Neuronal stem cell (in vitro differentiated cells): ENCODE measurements around the gene DHX34.

ENCODE experiments used
- DNase-seq: peaks from one replicate; pipeline ENCODE4 v3.0.0-alpha.2; 2013; ENCODE audit warnings: low spot score
- H2AFZ ChIP-seq: one replicate; pipeline ENCODE4 v1.6.1; 2013; ENCODE audit warnings: mild to moderate bottlenecking, low read length, inconsistent platforms
- H2AK5ac ChIP-seq: 2 replicates; pipeline ENCODE4 v1.6.1; 2013; ENCODE audit warnings: low read depth, mild to moderate bottlenecking, inconsistent platforms, low read length, moderate library complexity, mixed read lengths
- H2BK120ac ChIP-seq: 2 replicates; pipeline ENCODE4 v1.6.1; 2013; ENCODE audit warnings: low read depth, mild to moderate bottlenecking, inconsistent platforms, low read length, moderate library complexity, mixed read lengths
- H2BK12ac ChIP-seq: one replicate; pipeline ENCODE4 v1.6.1; 2013; ENCODE audit warnings: low read length, inconsistent platforms
- H2BK15ac ChIP-seq: 2 replicates; pipeline ENCODE4 v1.6.1; 2013; ENCODE audit warnings: mild to moderate bottlenecking, low read length, inconsistent platforms, mixed read lengths
- H2BK5ac ChIP-seq: one replicate; pipeline ENCODE4 v1.6.1; 2013; ENCODE audit warnings: inconsistent platforms, mild to moderate bottlenecking, low read length, moderate library complexity
- H3K14ac ChIP-seq: one replicate; pipeline ENCODE4 v1.6.1; 2013; ENCODE audit warnings: low read length, inconsistent platforms
- H3K18ac ChIP-seq: 2 replicates; pipeline ENCODE4 v1.6.1; 2013; ENCODE audit warnings: low read length, inconsistent platforms
- H3K23ac ChIP-seq: 2 replicates; pipeline ENCODE4 v1.6.1; 2013; ENCODE audit warnings: low read depth, mild to moderate bottlenecking, mixed read lengths, low read length, inconsistent platforms; ENCODE audit not compliant: poor library complexity
- H3K27ac ChIP-seq: replicated peaks from 3 replicates; pipeline ENCODE4 v1.5.1; 2013; ENCODE audit warnings: low read length, inconsistent platforms
- H3K27me3 ChIP-seq, 3 experiments: 2 replicates each; pipeline ENCODE4 v1.6.1; 2013; ENCODE audit warnings: low read length in 3 of 3, mild to moderate bottlenecking in 2 of 3, inconsistent platforms in 1 of 3, low read depth in 1 of 3, mixed read lengths in 1 of 3, moderate library complexity in 1 of 3; ENCODE audit not compliant: control insufficient read depth in 3 of 3, insufficient read depth in 3 of 3
- H3K36me3 ChIP-seq, 2 donors: replicated peaks in 1 of 2; 2 replicates each; pipeline ENCODE4 v1.6.1; 2013; ENCODE audit warnings: low read length in 2 of 2; ENCODE audit not compliant: control insufficient read depth in 2 of 2, insufficient read depth in 2 of 2
- H3K4ac ChIP-seq: 2 replicates; pipeline ENCODE4 v1.6.1; 2013; ENCODE audit warnings: inconsistent platforms, mild to moderate bottlenecking, low read length, moderate library complexity
- H3K4me1 ChIP-seq, 2 donors: 1 replicate in 1 of 2; 2 replicates in 1 of 2; pipeline ENCODE4 v1.6.1; 2013; ENCODE audit warnings: low read length in 2 of 2, low read depth in 1 of 2; ENCODE audit not compliant: control insufficient read depth in 2 of 2, insufficient read depth in 1 of 2
- H3K4me2 ChIP-seq: one replicate; pipeline ENCODE4 v1.6.1; 2013; ENCODE audit warnings: mild to moderate bottlenecking, low read length, inconsistent platforms; ENCODE audit not compliant: insufficient read depth, poor library complexity, severe bottlenecking
- H3K4me3 ChIP-seq, 2 donors: 2 replicates each; pipeline ENCODE4 v1.5.1; 2013; ENCODE audit warnings: low read length in 2 of 2, mild to moderate bottlenecking in 2 of 2, inconsistent platforms in 1 of 2, moderate library complexity in 1 of 2
- H3K79me1 ChIP-seq: one replicate; pipeline ENCODE4 v1.6.1; 2013; ENCODE audit warnings: low read depth, mild to moderate bottlenecking, inconsistent platforms, low read length, moderate library complexity
- H3K9ac ChIP-seq: one replicate; pipeline ENCODE4 v1.6.1; 2013; ENCODE audit warnings: mild to moderate bottlenecking, low read depth, low read length, inconsistent platforms; ENCODE audit not compliant: poor library complexity
- H3K9me3 ChIP-seq, 2 donors: replicated peaks in 1 of 2; 2 replicates each; pipeline versions ENCODE3 to v1.6.1; 2013; ENCODE audit warnings: low read length in 2 of 2, mild to moderate bottlenecking in 2 of 2, inconsistent platforms in 1 of 2, low read depth in 1 of 2, mixed read lengths in 1 of 2, moderate library complexity in 1 of 2; ENCODE audit not compliant: control insufficient read depth in 2 of 2, insufficient read depth in 1 of 2
- H4K8ac ChIP-seq: one replicate; pipeline ENCODE4 v1.6.1; 2013; ENCODE audit warnings: low read depth, mild to moderate bottlenecking, inconsistent platforms, low read length, moderate library complexity
- H4K91ac ChIP-seq: one replicate; pipeline ENCODE4 v1.6.1; 2013; ENCODE audit warnings: low read length, low read depth, mild to moderate bottlenecking, inconsistent platforms; ENCODE audit not compliant: poor library complexity
- WGBS, 2 donors: extraction: QIAGEN DNeasy Blood & Tissue Kit; methylation state at CpG; one replicate each; pipeline ENCODE4 v1.1.7; 2013; ENCODE audit warnings: missing lambda C conversion rate in 2 of 2, mixed read lengths in 1 of 2; ENCODE audit not compliant: insufficient read length in 2 of 2, insufficient replicate concordance in 1 of 2; ENCODE audit errors: extremely low coverage in 2 of 2; 5-methylcytosine and 5-hydroxymethylcytosine counted together

Gene DHX34

DNA sequence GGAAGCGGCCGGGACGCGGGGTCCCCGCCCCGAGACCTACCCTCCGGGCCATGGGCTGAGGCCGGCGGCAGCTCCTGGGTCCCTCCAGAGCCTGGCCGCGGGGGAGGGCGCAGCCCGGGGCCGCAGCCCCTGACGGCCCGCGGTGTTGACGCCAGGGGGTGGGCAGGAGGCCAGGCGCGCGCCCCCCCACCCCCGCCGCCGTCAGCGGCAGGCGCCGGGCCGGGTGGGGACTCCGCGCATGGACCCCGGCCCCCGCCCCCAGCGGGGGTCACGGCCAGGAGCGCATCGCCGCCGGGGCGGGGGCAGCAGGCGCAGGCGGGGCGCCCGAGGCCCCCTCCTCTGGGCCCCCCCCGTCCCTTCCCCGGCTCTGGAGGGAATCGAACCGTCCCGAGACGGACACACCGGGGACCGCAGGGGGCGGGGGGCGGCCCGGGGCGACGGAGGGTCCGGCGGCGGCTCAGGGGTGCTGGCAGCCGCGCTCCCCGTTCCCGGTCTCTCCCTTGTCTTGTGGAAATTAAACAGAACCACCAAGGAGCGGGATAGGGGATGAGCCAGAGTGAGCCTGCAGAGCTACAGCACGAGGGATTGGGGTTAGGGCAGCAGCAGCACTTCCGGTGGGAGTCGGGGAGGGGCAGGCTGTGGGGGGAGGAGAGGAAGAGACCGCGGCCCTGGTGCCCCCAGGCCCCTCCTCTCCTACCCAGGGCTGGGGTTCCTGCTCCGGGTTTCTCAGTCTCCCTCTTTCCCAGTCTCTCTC, 70.1 kb downstream of the DHX34 start, which contains the start of gene MEIS3:
TSS of gene MEIS3 (minus strand) at position 498 of the 754 bp plus-strand sequence. CDS start at position 52, 446 bp downstream.
- Histone ChIP-seq H3K36me3 (peaks cover 4 to 24% of the 10 kb centered on the region in 2 donors), H4K91ac (peak within 1 kb of the TSS; percentile 69), H3K23ac (peak within 1 kb of the TSS; percentile 16), H3K9me3 (peaks cover 0 to 2% of the 10 kb centered on the region in 2 donors), H3K9ac (peak within 1 kb of the TSS; percentile 86), H2BK5ac (peak within 1 kb of the TSS; percentile 96), H3K4me2 (peak within 1 kb of the TSS; percentile 98), H2AK5ac (peak within 1 kb of the TSS; percentile 70), H3K79me1 (peaks cover 9% of the 10 kb centered on the region), H3K14ac (peak within 1 kb of the TSS; percentile 32), H2BK120ac (peak within 1 kb of the TSS; percentile 97), H3K4ac (peak within 1 kb of the TSS; percentile 78), H3K4me1 (peaks cover 46 to 47% of the 10 kb centered on the region in 2 donors), H3K4me3 (peak within 1 kb of the TSS; percentile 53 to 86), H3K18ac (peak within 1 kb of the TSS; percentile 99), H3K27ac (peak within 1 kb of the TSS; percentile 42), H4K8ac (no peak within 1 kb of the TSS), H3K27me3 (peaks cover 0 to 25% (median 0%) of the 10 kb centered on the region in 3 experiments), H2AFZ (peak within 1 kb of the TSS; percentile 83), H2BK12ac (no peak within 1 kb of the TSS), H2BK15ac (peak within 1 kb of the TSS; percentile 100)
- no peak for DNase-seq
- no CpG with 5 or more reads among the region's 70 CpGs for WGBS, 2 donors

DNA sequence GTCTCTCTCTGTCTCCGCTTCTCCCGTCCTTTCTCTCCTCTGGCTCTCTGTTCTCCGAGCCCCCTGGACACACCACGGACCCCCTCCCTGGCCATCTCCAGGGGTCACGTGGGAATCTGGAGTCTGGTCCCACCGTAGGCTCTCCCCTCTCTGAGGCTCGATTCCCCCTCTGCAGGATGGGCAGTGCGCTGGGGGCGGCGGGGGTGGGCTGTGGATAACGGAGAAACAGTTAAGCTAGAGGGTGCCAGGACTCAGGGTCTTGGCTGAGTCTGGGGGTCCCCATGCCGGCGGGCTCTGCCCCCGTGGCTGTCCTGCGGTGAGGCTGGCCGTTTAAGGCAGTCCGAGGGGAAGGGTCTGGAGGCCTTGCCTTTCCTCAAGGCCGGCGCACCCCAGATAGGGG, 70.7 kb downstream of the DHX34 start:
- H3K79me1 ChIP-seq = peaks cover 9% of the 10 kb centered on the region
- H3K4ac ChIP-seq = no peak overlapping the region
- peak overlapping the region; percentile 99 for H3K18ac ChIP-seq
- peak overlapping the region; percentile 53 to 86 for H3K4me3 ChIP-seq
- H3K14ac ChIP-seq = peak overlapping the region; percentile 17
- DNase-seq = no peak
- H2BK12ac ChIP-seq = no peak overlapping the region
- peak overlapping the region; percentile 97 for H2BK120ac ChIP-seq
- H3K9me3 ChIP-seq = no peaks in the 10 kb centered on the region
- peak overlapping the region; percentile 100 for H2BK15ac ChIP-seq
- H3K9ac ChIP-seq = peak overlapping the region; percentile 75
- no CpG with 5 or more reads among the region's 19 CpGs for WGBS, 2 donors
- H4K91ac ChIP-seq = peak overlapping the region; percentile 69
- H3K4me2 ChIP-seq = peak overlapping the region; percentile 98
- no peak overlapping the region for H3K23ac ChIP-seq
- H2AK5ac ChIP-seq = peak overlapping the region; percentile 36
- H3K27ac ChIP-seq = peak overlapping the region; percentile 42
- H4K8ac ChIP-seq = no peak overlapping the region
- peaks cover 46 to 47% of the 10 kb centered on the region in 2 donors for H3K4me1 ChIP-seq
- H2BK5ac ChIP-seq = peak overlapping the region; percentile 96
- peaks cover 0 to 25% (median 0%) of the 10 kb centered on the region in 3 experiments for H3K27me3 ChIP-seq
- H3K36me3 ChIP-seq = peaks cover 0 to 19% of the 10 kb centered on the region in 2 donors
- peak overlapping the region; percentile 83 for H2AFZ ChIP-seq

DNA sequence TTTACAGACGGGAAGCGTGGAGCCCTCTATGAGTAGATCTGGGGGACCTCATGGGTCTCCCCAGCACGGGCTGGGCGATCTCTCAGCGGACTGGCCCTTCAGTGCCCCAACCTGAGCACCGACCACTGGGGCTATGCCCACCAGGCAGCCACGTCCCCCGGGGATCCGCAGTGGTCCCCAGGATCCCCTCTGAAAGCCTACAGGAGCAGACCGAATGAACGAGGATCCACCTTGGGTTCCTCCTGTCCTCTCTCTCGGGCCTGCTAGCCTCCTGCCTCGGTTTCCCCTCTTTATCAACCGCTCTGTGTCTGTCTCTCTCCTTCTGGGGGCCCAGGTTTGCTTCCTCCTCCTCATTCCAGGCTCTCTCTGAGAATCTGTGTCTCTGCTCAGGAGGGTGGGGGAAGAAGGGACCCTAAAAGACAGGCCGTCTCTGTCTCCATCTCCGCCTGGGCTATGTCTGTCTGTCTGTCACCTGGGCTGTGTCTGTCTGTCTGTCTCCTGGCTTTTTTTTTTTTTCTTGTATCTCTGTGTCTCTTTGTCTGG, 72.2 kb downstream of the DHX34 start:
- Histone ChIP-seq H3K36me3 (peaks cover 0 to 8% of the 10 kb centered on the region in 2 donors), H3K79me1 (peaks cover 9% of the 10 kb centered on the region), H4K8ac (no peak overlapping the region), H3K27me3 (peaks cover 0 to 25% (median 0%) of the 10 kb centered on the region in 3 experiments), H3K27ac (peak overlapping the region; percentile 37), H3K4ac (peak overlapping the region; percentile 10), H4K91ac (no peak overlapping the region), H3K23ac (peak overlapping the region; percentile 95), H3K18ac (peak overlapping the region; percentile 99), H2AFZ (peak overlapping the region; percentile 83), H3K4me2 (peak overlapping the region; percentile 98), H3K4me3 (peak overlapping the region in 1 of 2 donors; percentile 53), H2BK5ac (peak overlapping the region; percentile 84), H3K4me1 (peaks cover 46 to 47% of the 10 kb centered on the region in 2 donors), H3K9me3 (no peaks in the 10 kb centered on the region), H2BK15ac (peak overlapping the region; percentile 96), H2BK120ac (peak overlapping the region; percentile 56), H2BK12ac (peak overlapping the region; percentile 75), H3K9ac (peak overlapping the region; percentile 30), H2AK5ac (peak overlapping the region; percentile 99), H3K14ac (peak overlapping the region; percentile 63)
- no peak for DNase-seq
- no CpG with 5 or more reads among the region's 16 CpGs for WGBS, 2 donors
